GM23248 (cell line): ENCODE data around the gene ZNF318. TPM values are rescaled to one million over a fixed set of nuclear protein-coding genes. Genes with fewer than 3 reads are reported as not detected.

ENCODE experiments used
- DNase-seq: peaks from one replicate; pipeline ENCODE4 v3.0.0-alpha.2; 2015
- H2AFZ ChIP-seq: fragments of 200-600 bp; sonication (generic); 2 replicates; pipeline ENCODE4 v1.6.1; 2016; ENCODE audit warnings: antibody characterized with exemption
- H3F3A ChIP-seq: fragments of 200-600 bp; sonication (generic); 2 replicates; pipeline ENCODE4 v1.6.1; 2016; ENCODE audit warnings: mild to moderate bottlenecking, antibody characterized with exemption, mixed run types; ENCODE audit not compliant: insufficient read depth
- H3K27ac ChIP-seq: fragments of 200-600 bp; sonication (generic); 2 replicates; pipeline ENCODE4 v1.5.1; 2016; ENCODE audit warnings: mild to moderate bottlenecking
- H3K27me3 ChIP-seq: fragments of 200-600 bp; sonication (generic); replicated peaks from 2 replicates; pipeline ENCODE4 v1.6.1; 2016; ENCODE audit warnings: mild to moderate bottlenecking; ENCODE audit not compliant: insufficient read depth
- H3K36me3 ChIP-seq: fragments of 200-600 bp; sonication (generic); 2 replicates; pipeline ENCODE4 v1.6.1; 2016; ENCODE audit warnings: low read depth, mild to moderate bottlenecking
- H3K4me1 ChIP-seq: fragments of 200-600 bp; sonication (generic); 2 replicates; pipeline ENCODE4 v1.6.1; 2016; ENCODE audit warnings: mild to moderate bottlenecking; ENCODE audit not compliant: insufficient read depth
- H3K4me2 ChIP-seq: fragments of 200-600 bp; sonication (generic); one replicate; pipeline ENCODE4 v1.6.1; 2016; ENCODE audit warnings: mild to moderate bottlenecking; ENCODE audit not compliant: unreplicated experiment
- H3K4me3 ChIP-seq: fragments of 200-600 bp; sonication (generic); 2 replicates; pipeline ENCODE4 v1.5.1; 2016; ENCODE audit warnings: mild to moderate bottlenecking
- H3K79me2 ChIP-seq: fragments of 200-600 bp; sonication (generic); 2 replicates; pipeline ENCODE4 v1.6.1; 2016; ENCODE audit warnings: mild to moderate bottlenecking; ENCODE audit not compliant: insufficient read depth
- H3K9ac ChIP-seq: fragments of 200-600 bp; sonication (generic); 2 replicates; pipeline ENCODE4 v1.6.1; 2016; ENCODE audit warnings: mild to moderate bottlenecking
- H3K9me2 ChIP-seq: fragments of 200-600 bp; sonication (generic); 2 replicates; pipeline ENCODE4 v1.6.1; 2016; ENCODE audit warnings: mixed run types, mild to moderate bottlenecking, moderate library complexity; ENCODE audit not compliant: insufficient read depth
- H3K9me3 ChIP-seq: fragments of 200-600 bp; sonication (generic); one replicate; pipeline ENCODE4 v1.6.1; 2017; ENCODE audit warnings: low read depth
- H4K20me1 ChIP-seq: fragments of 200-600 bp; sonication (generic); 2 replicates; pipeline ENCODE4 v1.6.0; 2016; ENCODE audit not compliant: insufficient read depth
- EZH2 ChIP-seq: fragments of 200-600 bp; sonication (generic); IDR thresholded peaks from 2 replicates; pipeline ENCODE4 v1.6.1; 2018; ENCODE audit warnings: antibody characterized with exemption, mild to moderate bottlenecking; ENCODE audit not compliant: insufficient read depth, poor library complexity, severe bottlenecking
- EZH2phosphoT487 ChIP-seq: fragments of 200-600 bp; sonication (generic); IDR thresholded peaks from 2 replicates; pipeline ENCODE4 v1.6.1; 2018; ENCODE audit warnings: antibody characterized with exemption, moderate library complexity, mild to moderate bottlenecking, low read depth; ENCODE audit not compliant: insufficient read depth
- WGBS, 2 experiments: methylation state at CpG; one replicate each; pipeline ENCODE4 v1.1.6; 2015 to 2017; ENCODE audit warnings: low lambda C conversion rate in 2 of 2, low coverage in 1 of 2; ENCODE audit errors: missing lambda C conversion rate in 2 of 2; 5-methylcytosine and 5-hydroxymethylcytosine counted together
- in situ Hi-C: fragments of 300-500 bp; cut with MboI; formaldehyde crosslinking; loops from 2 replicates; pipeline ENCODE4 v1.15.0; 2020
- polyA plus RNA-seq: library from polyadenylated mRNA; unstranded; fragments of >200 nt; fragmentation: Nextera tagmentation; extraction: Ambion mirVana; gene quantifications from 2 replicates; pipeline ENCODE4 v1.2.1, GENCODE V29; 2016
- total RNA-seq: library from RNA; depleted of rRNA; stranded (reverse); fragments of >200 nt; shearing (Covaris generic); gene quantifications from 2 replicates; pipeline ENCODE4 v1.2.3, GENCODE V29; 2014

The ZNF318 gene
- total and polyA plus RNA-seq, 2 experiments from 2014 or later, result 4.1 to 10.7 TPM

- no peaks in the 10 kb centered on the region for H4K20me1 ChIP-seq
- DNase-seq, result no peak
- no peaks in the 10 kb centered on the region for H3K4me1 ChIP-seq
- H3K4me3 ChIP-seq, result no peak overlapping the region
- H3K79me2 ChIP-seq, result no peaks in the 10 kb centered on the region
- TF ChIP-seq EZH2, result no peak
- TF ChIP-seq EZH2phosphoT487, result no peak
- H3K9me3 ChIP-seq, result no peaks in the 10 kb centered on the region
- H3K4me2 ChIP-seq, result no peak overlapping the region
- peaks cover 10% of the 10 kb centered on the region; the same call in 1 of the 2 replicates for H3K27me3 ChIP-seq
- no peak overlapping the region for H3K9ac ChIP-seq
- H3K27ac ChIP-seq, result no peak overlapping the region
- no peaks in the 10 kb centered on the region for H3K36me3 ChIP-seq
- no peaks in the 10 kb centered on the region for H3K9me2 ChIP-seq
- WGBS, 2 experiments, result 59 to 76% methylated on average over 3 of the region's 3 CpGs
- in situ Hi-C loops, result no loop called here
- H3F3A ChIP-seq, result no peaks in the 10 kb centered on the region
- H2AFZ ChIP-seq, result no peak overlapping the region
Observed at GRCh38 chr6:43293698-43294097, 75.7 kb downstream of the ZNF318 start.

- H2AFZ ChIP-seq, result no peak overlapping the region
- H3K4me2 ChIP-seq, result no peak overlapping the region
- H3F3A ChIP-seq, result no peaks in the 10 kb centered on the region
- 39 to 53% methylated on average over 5 of the region's 5 CpGs for WGBS, 2 experiments
- TF ChIP-seq EZH2phosphoT487 (no peak), EZH2 (no peak)
- no peak overlapping the region for H3K27ac ChIP-seq
- H3K4me3 ChIP-seq, result no peak overlapping the region
- H3K9me2 ChIP-seq, result no peaks in the 10 kb centered on the region
- no peak for DNase-seq
- H3K36me3 ChIP-seq, result no peaks in the 10 kb centered on the region
- H3K9me3 ChIP-seq, result no peaks in the 10 kb centered on the region
- no peaks in the 10 kb centered on the region for H3K79me2 ChIP-seq
- peaks cover 10% of the 10 kb centered on the region; the same call in 1 of the 2 replicates for H3K27me3 ChIP-seq
- H3K4me1 ChIP-seq, result no peaks in the 10 kb centered on the region
- in situ Hi-C loops, result no loop called here
- no peak overlapping the region for H3K9ac ChIP-seq
- no peaks in the 10 kb centered on the region for H4K20me1 ChIP-seq
Observed at GRCh38 chr6:43292763-43293318, 76.6 kb downstream of the ZNF318 start.

- Histone ChIP-seq H3K27ac (no peak overlapping the region), H3K4me2 (no peak overlapping the region), H4K20me1 (no peaks in the 10 kb centered on the region), H3K36me3 (no peaks in the 10 kb centered on the region), H3K9me3 (no peaks in the 10 kb centered on the region), H3K9me2 (no peaks in the 10 kb centered on the region), H3F3A (no peaks in the 10 kb centered on the region), H3K27me3 (peaks cover 10% of the 10 kb centered on the region; the same call in 1 of the 2 replicates), H3K79me2 (no peaks in the 10 kb centered on the region), H3K4me1 (no peaks in the 10 kb centered on the region), H2AFZ (no peak overlapping the region), H3K9ac (no peak overlapping the region), H3K4me3 (no peak overlapping the region)
- WGBS, 2 experiments, result 78 to 86% methylated on average over 6 of the region's 6 CpGs
- no peak for DNase-seq
- no peak for TF ChIP-seq EZH2phosphoT487
- TF ChIP-seq EZH2, result no peak
- in situ Hi-C loops, result no loop called here
Observed at GRCh38 chr6:43292341-43292740, 77.1 kb downstream of the ZNF318 start.

- in situ Hi-C loops, result no loop called here
Observed at GRCh38 chr6:43291708-43292107, 77.7 kb downstream of the ZNF318 start.

More at GRCh38 chr6:43291708-43292107, 77.7 kb downstream of the ZNF318 start:
- peaks cover 3% of the 10 kb centered on the region; the same call in 1 of the 2 replicates for H3K27me3 ChIP-seq
- no peak overlapping the region for H3K4me3 ChIP-seq
- TF ChIP-seq EZH2phosphoT487, result no peak
- TF ChIP-seq EZH2, result no peak
- H2AFZ ChIP-seq, result no peak overlapping the region
- H3K79me2 ChIP-seq, result no peaks in the 10 kb centered on the region
- H3K27ac ChIP-seq, result no peak overlapping the region
- no peaks in the 10 kb centered on the region for H4K20me1 ChIP-seq
- no peaks in the 10 kb centered on the region for H3K4me1 ChIP-seq
- no peaks in the 10 kb centered on the region for H3K36me3 ChIP-seq
- no peak for DNase-seq
- no peaks in the 10 kb centered on the region for H3K9me2 ChIP-seq
- H3F3A ChIP-seq, result no peaks in the 10 kb centered on the region
- H3K9ac ChIP-seq, result no peak overlapping the region
- H3K4me2 ChIP-seq, result no peak overlapping the region
- H3K9me3 ChIP-seq, result no peaks in the 10 kb centered on the region
- 79 to 83% methylated on average over 2 of the region's 2 CpGs for WGBS, 2 experiments
